ENCODE measurements around the gene BMAL1. TPM values are rescaled to one million over a fixed set of nuclear protein-coding genes. Genes with fewer than 3 reads are reported as not detected.

BMAL1 gene
- total RNA-seq, 2 experiments from 2014 or later, result 21.5 to 22.7 TPM

- H3K4me3 Mint-ChIP-seq, result no peak overlapping the region
- TF ChIP-seq, protein P1, sequence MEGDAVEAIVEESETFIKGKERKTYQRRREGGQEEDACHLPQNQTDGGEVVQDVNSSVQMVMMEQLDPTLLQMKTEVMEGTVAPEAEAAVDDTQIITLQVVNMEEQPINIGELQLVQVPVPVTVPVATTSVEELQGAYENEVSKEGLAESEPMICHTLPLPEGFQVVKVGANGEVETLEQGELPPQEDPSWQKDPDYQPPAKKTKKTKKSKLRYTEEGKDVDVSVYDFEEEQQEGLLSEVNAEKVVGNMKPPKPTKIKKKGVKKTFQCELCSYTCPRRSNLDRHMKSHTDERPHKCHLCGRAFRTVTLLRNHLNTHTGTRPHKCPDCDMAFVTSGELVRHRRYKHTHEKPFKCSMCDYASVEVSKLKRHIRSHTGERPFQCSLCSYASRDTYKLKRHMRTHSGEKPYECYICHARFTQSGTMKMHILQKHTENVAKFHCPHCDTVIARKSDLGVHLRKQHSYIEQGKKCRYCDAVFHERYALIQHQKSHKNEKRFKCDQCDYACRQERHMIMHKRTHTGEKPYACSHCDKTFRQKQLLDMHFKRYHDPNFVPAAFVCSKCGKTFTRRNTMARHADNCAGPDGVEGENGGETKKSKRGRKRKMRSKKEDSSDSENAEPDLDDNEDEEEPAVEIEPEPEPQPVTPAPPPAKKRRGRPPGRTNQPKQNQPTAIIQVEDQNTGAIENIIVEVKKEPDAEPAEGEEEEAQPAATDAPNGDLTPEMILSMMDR (IDR thresholded peaks at IDR 0.05), result no peak
- no peaks in the 10 kb centered on the region for H3K27me3 Mint-ChIP-seq
- no peak overlapping the region for H3K27ac Mint-ChIP-seq
- H3K4me1 Mint-ChIP-seq (ENCODE audit: low read depth), result peaks cover 30% of the 10 kb centered on the region
- peaks cover 31% of the 10 kb centered on the region for H3K36me3 Mint-ChIP-seq (ENCODE audit: low read depth)
- H3K9me3 Mint-ChIP-seq, result peaks cover 3% of the 10 kb centered on the region
- intact Hi-C loops (cut with micrococcal nuclease), result no loop called here
- ATAC-seq (peak; percentile 66), DNase-seq (peak; percentile 33)
- ChIA-PET POLR2A (no interaction called here), CTCF (interaction anchor here (0.9 to 2.0 kb wide), 2 partner anchors 10 to 27 kb away, joined by 4 to 5 read pairs; no protein-coding TSS in a partner anchor)
Observed at GRCh38 chr11:13308704-13309103, 31.1 kb downstream of the BMAL1 start.

DNA sequence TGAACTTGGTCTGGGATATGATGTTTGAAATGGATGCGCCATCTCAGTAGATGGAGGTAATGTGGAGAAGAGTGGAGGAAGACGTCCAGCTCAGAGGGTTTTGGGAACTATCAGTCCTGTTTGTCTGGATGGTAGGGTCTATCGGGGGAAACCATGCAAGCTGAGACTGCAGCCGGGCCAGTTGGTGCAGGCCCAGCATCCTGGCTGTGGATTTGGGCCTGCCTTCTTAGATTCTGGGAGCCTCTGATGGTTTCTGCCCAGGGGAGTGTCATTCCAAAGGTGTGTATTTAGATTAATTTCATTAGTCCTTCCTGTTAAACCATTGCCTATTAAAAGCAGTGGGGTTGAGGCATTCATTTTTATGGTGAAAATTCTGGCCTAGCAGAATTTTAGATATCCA lies 31.6 kb downstream of the BMAL1 start:
- ChIA-PET POLR2A (no interaction called here), CTCF (interaction anchor here (2.0 kb wide), 1 partner anchor 27 kb away, joined by 5 read pairs; no protein-coding TSS in a partner anchor)
- no peak overlapping the region for H3K27ac Mint-ChIP-seq
- H3K9me3 Mint-ChIP-seq, result no peaks in the 10 kb centered on the region
- ATAC-seq, result no peak
- DNase-seq, result no peak
- peaks cover 35% of the 10 kb centered on the region for H3K4me1 Mint-ChIP-seq (ENCODE audit: low read depth)
- TF ChIP-seq, protein P1 (IDR thresholded peaks at IDR 0.05), result no peak
- peaks cover 27% of the 10 kb centered on the region for H3K36me3 Mint-ChIP-seq (ENCODE audit: low read depth)
- intact Hi-C loops (cut with micrococcal nuclease), result no loop called here
- H3K27me3 Mint-ChIP-seq, result no peaks in the 10 kb centered on the region
- H3K4me3 Mint-ChIP-seq, result no peak overlapping the region

DNA sequence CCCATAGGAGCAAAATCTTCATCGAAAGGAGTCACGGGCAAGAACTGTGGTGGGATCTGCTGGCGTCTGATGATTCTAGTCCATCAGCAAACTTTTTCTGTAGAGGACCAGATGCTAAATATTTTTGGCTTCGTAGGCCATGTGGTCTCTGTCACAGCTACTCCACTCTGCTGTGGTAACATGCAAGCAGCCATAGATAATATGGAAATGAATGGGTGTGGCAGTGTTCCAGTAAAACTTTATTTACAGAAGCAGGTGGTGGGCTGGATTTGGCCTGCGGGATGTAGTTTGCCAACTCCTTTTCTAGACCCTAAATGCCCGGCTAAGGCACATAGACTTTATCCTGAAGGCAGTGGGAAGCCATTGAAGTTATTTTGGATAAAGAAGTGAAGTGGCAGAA lies 32.9 kb downstream of the BMAL1 start:
- peaks cover 25% of the 10 kb centered on the region for H3K36me3 Mint-ChIP-seq (ENCODE audit: low read depth)
- no peaks in the 10 kb centered on the region for H3K27me3 Mint-ChIP-seq
- CTCF ChIA-PET, result interaction anchor here (0.6 to 2.2 kb wide), 3 partner anchors 11 to 25 kb away, joined by 3 to 6 read pairs (median 4); no protein-coding TSS in a partner anchor
- no peak for DNase-seq
- no peak overlapping the region for H3K27ac Mint-ChIP-seq
- H3K4me1 Mint-ChIP-seq (ENCODE audit: low read depth), result peaks cover 40% of the 10 kb centered on the region
- intact Hi-C loops (cut with micrococcal nuclease), result no loop called here
- TF ChIP-seq, protein P1 (IDR thresholded peaks at IDR 0.05), result no peak
- POLR2A ChIA-PET, result interaction anchor here (0.6 kb wide), 1 partner anchor 1638 kb away, joined by 3 read pairs; no protein-coding TSS in a partner anchor
- H3K4me3 Mint-ChIP-seq, result no peak overlapping the region
- H3K9me3 Mint-ChIP-seq, result no peaks in the 10 kb centered on the region
- ATAC-seq, result no peak

DNA sequence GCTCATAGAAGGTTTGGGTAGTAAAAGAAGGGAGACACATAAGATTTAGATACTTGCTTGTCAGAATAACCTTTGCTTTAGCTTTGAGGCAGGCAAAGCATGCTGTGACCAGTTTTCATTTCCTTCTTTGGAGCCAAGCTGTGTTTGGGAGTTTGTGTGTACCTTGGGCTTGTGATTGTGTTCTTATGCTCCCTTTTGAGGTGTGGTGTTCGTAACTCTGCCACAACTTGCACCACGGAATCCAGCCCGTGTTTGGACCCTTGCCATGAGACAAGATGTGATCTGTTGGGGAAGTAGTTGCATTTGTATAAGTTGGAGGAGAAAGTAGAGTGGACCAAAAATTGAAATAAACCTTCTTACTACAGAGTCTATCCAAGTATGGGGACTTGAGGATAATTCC lies 34.0 kb downstream of the BMAL1 start:
- intact Hi-C loops (cut with micrococcal nuclease), result no loop called here
- H3K4me3 Mint-ChIP-seq, result no peak overlapping the region
- POLR2A ChIA-PET, result no interaction called here
- H3K27ac Mint-ChIP-seq, result no peak overlapping the region
- H3K36me3 Mint-ChIP-seq (ENCODE audit: low read depth), result peaks cover 26% of the 10 kb centered on the region
- peaks cover 51% of the 10 kb centered on the region for H3K4me1 Mint-ChIP-seq (ENCODE audit: low read depth)
- TF ChIP-seq, protein P1 (IDR thresholded peaks at IDR 0.05), result no peak
- DNase-seq (no peak), ATAC-seq (no peak)
- CTCF ChIA-PET, result interaction anchor here (0.8 to 2.2 kb wide), 2 partner anchors 24 to 25 kb away, joined by 3 to 6 read pairs; no protein-coding TSS in a partner anchor
- H3K27me3 Mint-ChIP-seq, result no peaks in the 10 kb centered on the region
- no peaks in the 10 kb centered on the region for H3K9me3 Mint-ChIP-seq

DNA sequence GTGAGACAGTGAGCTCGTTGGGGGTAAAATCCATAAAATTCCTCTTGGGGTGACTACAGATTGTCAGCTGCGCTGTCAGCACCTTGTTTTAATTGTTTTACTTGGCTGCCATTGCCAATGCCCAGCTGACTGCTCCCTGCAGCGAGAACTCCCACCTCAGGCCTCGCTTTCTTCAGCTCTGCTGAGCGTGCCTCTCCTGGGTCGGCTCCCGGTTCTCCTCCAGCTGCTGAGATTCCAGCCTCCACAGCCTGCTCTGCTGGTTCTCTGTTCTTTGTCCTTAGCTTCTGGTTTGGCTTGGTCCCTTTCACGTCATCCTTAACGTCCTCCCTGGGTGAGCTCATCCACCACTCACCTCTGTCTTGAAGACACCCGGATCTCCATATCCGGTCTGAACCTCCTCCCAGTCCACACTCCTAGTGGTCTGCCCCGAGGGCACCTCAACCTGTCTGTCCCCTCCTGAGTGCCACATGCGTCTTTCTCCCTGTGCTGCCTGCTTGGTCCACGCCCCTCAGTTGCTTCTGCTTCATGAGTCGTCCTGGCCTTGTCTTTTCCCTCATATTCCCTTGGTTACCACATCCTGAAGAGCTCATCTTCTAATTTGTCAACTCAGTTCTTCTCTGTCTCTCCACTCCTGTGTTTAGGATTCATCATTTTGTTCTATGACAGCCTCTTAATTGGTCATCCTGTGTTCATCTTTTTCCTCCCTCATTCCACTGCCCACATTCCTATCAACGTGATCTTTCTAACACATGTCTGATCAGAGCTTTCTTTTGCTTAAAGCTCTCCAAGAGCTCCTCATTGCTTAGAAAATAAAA lies 35.6 kb downstream of the BMAL1 start:
- Mint-ChIP-seq H3K27me3 (no peaks in the 10 kb centered on the region), H3K36me3 (ENCODE audit: low read depth) (peaks cover 26% of the 10 kb centered on the region), H3K27ac (peak overlapping the region; percentile 41), H3K4me3 (no peak overlapping the region), H3K4me1 (ENCODE audit: low read depth) (peaks cover 65% of the 10 kb centered on the region), H3K9me3 (no peaks in the 10 kb centered on the region)
- POLR2A ChIA-PET, result interaction anchor here (1.2 to 2.0 kb wide), 2 partner anchors 11 to 12 kb away, joined by 4 to 5 read pairs; no protein-coding TSS in a partner anchor
- ATAC-seq, result no peak
- intact Hi-C loops (cut with micrococcal nuclease), result no loop called here
- TF ChIP-seq, protein P1 (IDR thresholded peaks at IDR 0.05), result no peak
- no peak for DNase-seq
- CTCF ChIA-PET, result interaction anchor here (1.2 to 3.1 kb wide), 2 partner anchors 22 to 103 kb away, joined by 3 to 18 read pairs; no protein-coding TSS in a partner anchor
